GM20000 (cell line): ENCODE measurements around the gene ISY1.
"Not testable (repeated sequence)": the region's sequence is repeated elsewhere in the genome, so short reads cannot be mapped to it uniquely, and the experiment has no call there.

Experiments
- DNase-seq: peaks from one replicate; pipeline ENCODE4 v3.0.0; 2012; ENCODE audit warnings: low spot score
- CTCF ChIP-seq: IDR thresholded peaks from 2 replicates; pipeline ENCODE4 v1.5.1; 2012; ENCODE audit warnings: mild to moderate bottlenecking, control low read depth; ENCODE audit errors: extremely low read depth, missing control alignments

Gene ISY1

GRCh38 chr3:129181819-129182218 is 21.0 kb upstream of the ISY1 start:
- DNase-seq = no peak
- no peak for TF ChIP-seq CTCF

- TF ChIP-seq CTCF = no peak
- no peak for DNase-seq
Measured at GRCh38 chr3:129180461-129180860, 19.6 kb upstream of the ISY1 start.

DNA sequence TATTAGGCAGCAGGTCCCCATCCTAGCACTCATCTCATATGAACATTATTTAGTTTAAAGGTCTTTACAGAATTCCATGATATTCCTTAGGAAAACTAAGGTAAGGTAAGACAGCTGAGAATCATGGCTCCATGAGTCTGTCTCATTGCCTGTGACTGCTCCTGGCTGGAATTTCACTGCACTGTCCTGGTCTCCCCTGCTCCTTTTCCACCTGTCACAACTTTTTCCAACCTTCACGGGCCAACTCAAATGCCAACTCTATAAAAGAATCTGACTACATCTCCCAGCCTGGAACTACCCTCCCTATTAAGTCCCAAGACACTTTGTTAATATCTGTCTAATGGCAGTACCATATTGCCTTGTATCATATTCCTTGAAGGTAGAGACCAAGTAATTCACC is 15.2 kb upstream of the ISY1 start:
- no peak for DNase-seq
- TF ChIP-seq CTCF = no peak

GRCh38 chr3:129173725-129174124 is 12.9 kb upstream of the ISY1 start:
- no peak for TF ChIP-seq CTCF
- no peak for DNase-seq

DNA sequence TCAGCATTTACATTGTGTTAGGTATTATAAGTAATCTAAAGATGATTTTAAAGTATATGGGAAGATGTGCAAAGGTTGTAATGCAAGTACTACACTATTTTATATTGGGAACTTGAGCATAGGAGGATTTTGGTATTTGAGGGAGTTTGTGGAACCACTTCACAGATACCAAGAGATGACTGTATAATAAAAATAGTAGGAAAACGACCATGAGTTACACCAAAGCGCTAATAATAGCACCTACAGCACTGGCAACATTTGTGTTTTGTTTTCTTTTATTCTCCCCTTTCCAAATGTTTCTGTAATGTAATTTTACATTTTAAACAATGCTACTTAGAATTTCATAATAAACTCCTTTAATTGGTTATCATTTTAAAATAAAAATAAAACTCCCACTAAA is 12.3 kb upstream of the ISY1 start:
- no peak for DNase-seq
- TF ChIP-seq CTCF = no peak

- TF ChIP-seq CTCF = no peak
Measured at GRCh38 chr3:129166579-129167332, 5.9 kb upstream of the ISY1 start.

DNA sequence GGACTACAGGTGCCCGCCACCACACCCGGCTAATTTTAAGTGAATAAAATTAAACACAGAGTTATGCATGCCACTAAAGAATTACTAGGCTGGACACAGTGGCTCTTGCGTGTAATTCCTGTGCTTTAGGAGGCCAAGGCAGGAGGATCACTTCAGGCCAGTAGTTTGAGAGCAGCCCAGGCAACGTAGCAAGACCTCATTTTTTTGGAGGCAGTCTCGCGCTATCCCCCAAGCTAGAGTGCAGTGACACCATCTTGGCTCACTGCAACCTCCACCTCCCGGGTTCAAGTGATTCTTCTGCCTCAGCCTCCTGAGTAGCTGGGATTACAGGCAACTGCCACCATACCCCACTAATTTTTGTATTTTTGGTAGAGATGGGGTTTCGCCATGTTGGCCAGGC is 4.7 kb upstream of the ISY1 start:
- not testable (repeated sequence) for DNase-seq

More at GRCh38 chr3:129166579-129167332, 5.9 kb upstream of the ISY1 start:
- DNase-seq = no peak

DNA sequence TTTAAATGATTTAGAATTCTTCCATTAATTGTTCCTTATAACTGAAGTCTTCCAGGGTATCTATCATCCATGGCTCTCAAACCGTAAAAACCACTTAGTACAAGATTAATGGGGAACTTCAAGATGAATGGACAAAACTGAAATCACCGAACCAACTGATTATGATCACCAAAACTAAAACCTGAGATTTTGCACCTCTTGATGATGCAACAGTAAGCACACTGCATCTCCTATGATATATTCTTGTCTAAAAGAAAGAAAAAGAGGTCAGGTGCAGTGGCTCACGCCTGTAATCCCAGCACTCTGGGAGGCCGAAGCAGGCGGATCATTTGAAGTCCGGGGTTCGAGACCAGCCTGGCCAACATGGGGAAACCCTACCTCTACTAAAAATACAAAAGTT is 3.6 kb upstream of the ISY1 start:
- DNase-seq = no peak
- TF ChIP-seq CTCF = no peak
